ENCODE data around the gene LSAMP. TPM values are rescaled to one million over a fixed set of nuclear protein-coding genes. Genes with fewer than 3 reads are reported as not detected.

The LSAMP gene
- polyA plus RNA-seq, 1 of the 3 experiments (the other 2 are of a cell fraction), result 6.6 TPM

- no peak for TF ChIP-seq REST (IDR thresholded peaks at IDR 0.05; ENCODE audit: low read depth, low read length)
- TF ChIP-seq POLR2AphosphoS5 (IDR thresholded peaks at IDR 0.05; ENCODE audit: low read depth, low read length), result peak; percentile 45; the same call in 1 of the 2 replicates
- no peak for TF ChIP-seq FOXJ3 (CRISPR knock-in tag; IDR thresholded peaks at IDR 0.05)
- TF ChIP-seq MEF2A (IDR thresholded peaks at IDR 0.05; ENCODE audit: borderline replicate concordance, low read depth), result peak; percentile 93
- TF ChIP-seq USF1 (IDR thresholded peaks at IDR 0.05; ENCODE audit: borderline replicate concordance, low read depth), result no peak
- no peak for TF ChIP-seq YY1 (IDR thresholded peaks at IDR 0.05; ENCODE audit: low read depth)
- TF ChIP-seq MAX (IDR thresholded peaks at IDR 0.05; ENCODE audit: low read depth), result no peak
- TF ChIP-seq, protein P1, sequence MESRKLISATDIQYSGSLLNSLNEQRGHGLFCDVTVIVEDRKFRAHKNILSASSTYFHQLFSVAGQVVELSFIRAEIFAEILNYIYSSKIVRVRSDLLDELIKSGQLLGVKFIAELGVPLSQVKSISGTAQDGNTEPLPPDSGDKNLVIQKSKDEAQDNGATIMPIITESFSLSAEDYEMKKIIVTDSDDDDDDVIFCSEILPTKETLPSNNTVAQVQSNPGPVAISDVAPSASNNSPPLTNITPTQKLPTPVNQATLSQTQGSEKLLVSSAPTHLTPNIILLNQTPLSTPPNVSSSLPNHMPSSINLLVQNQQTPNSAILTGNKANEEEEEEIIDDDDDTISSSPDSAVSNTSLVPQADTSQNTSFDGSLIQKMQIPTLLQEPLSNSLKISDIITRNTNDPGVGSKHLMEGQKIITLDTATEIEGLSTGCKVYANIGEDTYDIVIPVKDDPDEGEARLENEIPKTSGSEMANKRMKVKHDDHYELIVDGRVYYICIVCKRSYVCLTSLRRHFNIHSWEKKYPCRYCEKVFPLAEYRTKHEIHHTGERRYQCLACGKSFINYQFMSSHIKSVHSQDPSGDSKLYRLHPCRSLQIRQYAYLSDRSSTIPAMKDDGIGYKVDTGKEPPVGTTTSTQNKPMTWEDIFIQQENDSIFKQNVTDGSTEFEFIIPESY (IDR thresholded peaks at IDR 0.05; ENCODE audit: borderline replicate concordance, low read depth), result no peak
- TF ChIP-seq TAF1 (IDR thresholded peaks at IDR 0.05; ENCODE audit: borderline replicate concordance, low read depth, low read length), result no peak
- TF ChIP-seq RFX5 (IDR thresholded peaks at IDR 0.05; ENCODE audit: low read length), result no peak
- peak; percentile 25; the same call in 1 of the 2 replicates for TF ChIP-seq GATA2 (CRISPR knock-in tag; IDR thresholded peaks at IDR 0.05)
- 0 out of 2 replicates have a peak, but pooled peaks have one; percentile 55 for TF ChIP-seq TEAD4 (IDR thresholded peaks at IDR 0.05; ENCODE audit: borderline replicate concordance, insufficient read depth)
- TF ChIP-seq CTCF (IDR thresholded peaks at IDR 0.05), result no peak
- TF ChIP-seq USF2 (IDR thresholded peaks at IDR 0.05; ENCODE audit: borderline replicate concordance, low read depth, low read length), result no peak
- TF ChIP-seq EP300 (IDR thresholded peaks at IDR 0.05; ENCODE audit: borderline replicate concordance in 1 of 2, low read depth in 1 of 2, low read length in 1 of 2), result peak; percentile 50 to 75
These were observed 130.8 kb downstream of the LSAMP start (continued) for GRCh38 chr3:116314476-116314875.

Data from SK-N-SH (cell line).